ENCODE data around the gene ANKRD39.

DNA sequence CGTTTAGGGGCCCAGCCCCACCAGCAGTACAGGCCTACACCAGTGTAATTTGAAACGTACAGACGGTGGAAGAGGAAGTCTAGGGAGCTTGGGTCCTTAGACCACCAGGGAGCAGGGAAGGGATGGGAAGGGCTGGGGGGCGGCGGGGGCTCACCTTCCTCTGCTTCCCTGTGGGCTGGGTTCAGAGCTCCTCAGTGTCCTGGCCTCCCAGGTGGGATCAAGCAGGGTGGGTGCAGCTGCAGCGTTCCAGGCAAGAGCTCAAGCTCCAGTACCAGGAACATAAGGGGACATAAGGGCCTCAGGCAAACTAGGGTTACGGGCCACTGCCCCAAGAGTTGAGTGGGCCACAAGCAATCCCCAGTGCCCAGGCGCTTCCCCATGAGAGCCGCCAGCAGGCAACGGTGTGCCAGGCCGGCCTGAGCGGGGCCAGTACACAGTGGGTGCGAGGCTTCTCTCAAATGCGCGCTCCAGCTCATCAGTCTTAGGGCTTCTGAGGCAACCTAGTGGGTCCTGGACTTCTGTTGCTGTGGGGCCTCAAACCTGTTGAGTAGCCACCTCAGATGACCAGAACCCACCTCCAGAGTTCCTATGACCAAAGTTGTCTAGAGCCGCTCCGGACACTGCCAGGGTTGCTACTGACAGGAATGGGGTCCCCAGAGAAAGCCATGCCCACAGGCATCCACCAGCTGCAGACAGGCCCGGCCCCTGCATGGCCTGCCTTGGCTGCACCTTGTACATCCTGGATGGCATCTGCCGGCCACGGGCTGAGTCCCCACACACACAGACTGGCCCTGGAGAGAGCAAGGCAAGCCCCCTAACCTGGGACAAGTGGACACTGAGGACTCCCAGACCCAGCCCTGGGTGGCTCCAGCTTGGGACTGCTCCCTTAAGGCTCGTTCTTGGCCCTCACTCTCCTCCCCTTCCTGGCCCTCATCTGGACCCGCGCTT lies 19.2 kb downstream of the ANKRD39 start:
- TF ChIP-seq GABPA (IDR thresholded peaks at IDR 0.05 in 1 of 2, conservative IDR thresholded peaks at IDR 0.05 in 1 of 2) (no peak), RAD21 (IDR thresholded peaks at IDR 0.05) (no peak), NR2F2 (IDR thresholded peaks at IDR 0.05) (no peak), YY1 (IDR thresholded peaks at IDR 0.05) (no peak), SP1 (IDR thresholded peaks at IDR 0.05) (no peak), TAF1 (conservative IDR thresholded peaks at IDR 0.05) (no peak), JUND (IDR thresholded peaks at IDR 0.05) (no peak), HNF4G (IDR thresholded peaks at IDR 0.05) (no peak), HNF4A (conservative IDR thresholded peaks at IDR 0.05) (no peak)
- TF ChIP-seq, protein P1, sequence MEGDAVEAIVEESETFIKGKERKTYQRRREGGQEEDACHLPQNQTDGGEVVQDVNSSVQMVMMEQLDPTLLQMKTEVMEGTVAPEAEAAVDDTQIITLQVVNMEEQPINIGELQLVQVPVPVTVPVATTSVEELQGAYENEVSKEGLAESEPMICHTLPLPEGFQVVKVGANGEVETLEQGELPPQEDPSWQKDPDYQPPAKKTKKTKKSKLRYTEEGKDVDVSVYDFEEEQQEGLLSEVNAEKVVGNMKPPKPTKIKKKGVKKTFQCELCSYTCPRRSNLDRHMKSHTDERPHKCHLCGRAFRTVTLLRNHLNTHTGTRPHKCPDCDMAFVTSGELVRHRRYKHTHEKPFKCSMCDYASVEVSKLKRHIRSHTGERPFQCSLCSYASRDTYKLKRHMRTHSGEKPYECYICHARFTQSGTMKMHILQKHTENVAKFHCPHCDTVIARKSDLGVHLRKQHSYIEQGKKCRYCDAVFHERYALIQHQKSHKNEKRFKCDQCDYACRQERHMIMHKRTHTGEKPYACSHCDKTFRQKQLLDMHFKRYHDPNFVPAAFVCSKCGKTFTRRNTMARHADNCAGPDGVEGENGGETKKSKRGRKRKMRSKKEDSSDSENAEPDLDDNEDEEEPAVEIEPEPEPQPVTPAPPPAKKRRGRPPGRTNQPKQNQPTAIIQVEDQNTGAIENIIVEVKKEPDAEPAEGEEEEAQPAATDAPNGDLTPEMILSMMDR (IDR thresholded peaks at IDR 0.05; ENCODE audit: low read depth, low read length, missing input control): no peak
- TF ChIP-seq, protein P2, sequence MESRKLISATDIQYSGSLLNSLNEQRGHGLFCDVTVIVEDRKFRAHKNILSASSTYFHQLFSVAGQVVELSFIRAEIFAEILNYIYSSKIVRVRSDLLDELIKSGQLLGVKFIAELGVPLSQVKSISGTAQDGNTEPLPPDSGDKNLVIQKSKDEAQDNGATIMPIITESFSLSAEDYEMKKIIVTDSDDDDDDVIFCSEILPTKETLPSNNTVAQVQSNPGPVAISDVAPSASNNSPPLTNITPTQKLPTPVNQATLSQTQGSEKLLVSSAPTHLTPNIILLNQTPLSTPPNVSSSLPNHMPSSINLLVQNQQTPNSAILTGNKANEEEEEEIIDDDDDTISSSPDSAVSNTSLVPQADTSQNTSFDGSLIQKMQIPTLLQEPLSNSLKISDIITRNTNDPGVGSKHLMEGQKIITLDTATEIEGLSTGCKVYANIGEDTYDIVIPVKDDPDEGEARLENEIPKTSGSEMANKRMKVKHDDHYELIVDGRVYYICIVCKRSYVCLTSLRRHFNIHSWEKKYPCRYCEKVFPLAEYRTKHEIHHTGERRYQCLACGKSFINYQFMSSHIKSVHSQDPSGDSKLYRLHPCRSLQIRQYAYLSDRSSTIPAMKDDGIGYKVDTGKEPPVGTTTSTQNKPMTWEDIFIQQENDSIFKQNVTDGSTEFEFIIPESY (IDR thresholded peaks at IDR 0.05): no peak
- TF ChIP-seq, protein P3, sequence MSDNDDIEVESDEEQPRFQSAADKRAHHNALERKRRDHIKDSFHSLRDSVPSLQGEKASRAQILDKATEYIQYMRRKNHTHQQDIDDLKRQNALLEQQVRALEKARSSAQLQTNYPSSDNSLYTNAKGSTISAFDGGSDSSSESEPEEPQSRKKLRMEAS (IDR thresholded peaks at IDR 0.05): no peak
- TF ChIP-seq, protein P4, sequence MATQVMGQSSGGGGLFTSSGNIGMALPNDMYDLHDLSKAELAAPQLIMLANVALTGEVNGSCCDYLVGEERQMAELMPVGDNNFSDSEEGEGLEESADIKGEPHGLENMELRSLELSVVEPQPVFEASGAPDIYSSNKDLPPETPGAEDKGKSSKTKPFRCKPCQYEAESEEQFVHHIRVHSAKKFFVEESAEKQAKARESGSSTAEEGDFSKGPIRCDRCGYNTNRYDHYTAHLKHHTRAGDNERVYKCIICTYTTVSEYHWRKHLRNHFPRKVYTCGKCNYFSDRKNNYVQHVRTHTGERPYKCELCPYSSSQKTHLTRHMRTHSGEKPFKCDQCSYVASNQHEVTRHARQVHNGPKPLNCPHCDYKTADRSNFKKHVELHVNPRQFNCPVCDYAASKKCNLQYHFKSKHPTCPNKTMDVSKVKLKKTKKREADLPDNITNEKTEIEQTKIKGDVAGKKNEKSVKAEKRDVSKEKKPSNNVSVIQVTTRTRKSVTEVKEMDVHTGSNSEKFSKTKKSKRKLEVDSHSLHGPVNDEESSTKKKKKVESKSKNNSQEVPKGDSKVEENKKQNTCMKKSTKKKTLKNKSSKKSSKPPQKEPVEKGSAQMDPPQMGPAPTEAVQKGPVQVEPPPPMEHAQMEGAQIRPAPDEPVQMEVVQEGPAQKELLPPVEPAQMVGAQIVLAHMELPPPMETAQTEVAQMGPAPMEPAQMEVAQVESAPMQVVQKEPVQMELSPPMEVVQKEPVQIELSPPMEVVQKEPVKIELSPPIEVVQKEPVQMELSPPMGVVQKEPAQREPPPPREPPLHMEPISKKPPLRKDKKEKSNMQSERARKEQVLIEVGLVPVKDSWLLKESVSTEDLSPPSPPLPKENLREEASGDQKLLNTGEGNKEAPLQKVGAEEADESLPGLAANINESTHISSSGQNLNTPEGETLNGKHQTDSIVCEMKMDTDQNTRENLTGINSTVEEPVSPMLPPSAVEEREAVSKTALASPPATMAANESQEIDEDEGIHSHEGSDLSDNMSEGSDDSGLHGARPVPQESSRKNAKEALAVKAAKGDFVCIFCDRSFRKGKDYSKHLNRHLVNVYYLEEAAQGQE (IDR thresholded peaks at IDR 0.05): no peak
